Activated naive CD8-positive, alpha-beta T cell treated with anti-CD3 and anti-CD28 coated beads, Interleukin-2, amount 10 ng/mL, durations not matched to agents 7 days and 5 days (primary cell): ENCODE data around the gene HLA-DQA1. TPM values are rescaled to one million over a fixed set of nuclear protein-coding genes. Genes with fewer than 3 reads are reported as not detected.

Experiments
- ATAC-seq: fragments of 150-1000 bp; cut with Tn5 transposase; one replicate; pipeline ENCODE4 v1.10.0; 2021; ENCODE audit warnings: low read depth, moderate library complexity
- POLR2A ChIA-PET: fragments of 350-600 bp; sonication (Branson Sonifier 250); formaldehyde crosslinking; loops from one replicate; lab custom pipeline; 2021; ENCODE audit warnings: antibody characterized with exemption; lab: Charles Lee
- DNase-seq: peaks from one replicate; pipeline ENCODE4 v3.0.0; 2021
- H3K27ac Mint-ChIP-seq: one replicate; pipeline ENCODE4 v1.8.0; 2022; ENCODE audit warnings: mild to moderate bottlenecking, mixed read lengths
- H3K27me3 Mint-ChIP-seq: one replicate; pipeline ENCODE4 v1.8.0; 2022; ENCODE audit warnings: mild to moderate bottlenecking, moderate library complexity, mixed read lengths
- H3K36me3 Mint-ChIP-seq: one replicate; pipeline ENCODE4 v1.8.0; 2021; ENCODE audit warnings: mild to moderate bottlenecking, mixed read lengths
- H3K4me1 Mint-ChIP-seq: one replicate; pipeline ENCODE4 v1.8.0; 2021; ENCODE audit warnings: mixed read lengths
- H3K4me3 Mint-ChIP-seq: one replicate; pipeline ENCODE4 v1.8.0; 2022; ENCODE audit warnings: mild to moderate bottlenecking, moderate library complexity, mixed read lengths
- H3K9me3 Mint-ChIP-seq: one replicate; pipeline ENCODE4 v1.8.0; 2021; ENCODE audit warnings: mixed read lengths
- total RNA-seq, 2 experiments: library from RNA; stranded (reverse); gene quantifications; one replicate each; pipeline ENCODE4 v1.2.3, GENCODE V29; 2021

Gene HLA-DQA1
- total RNA-seq, 2 experiments from 2014 or later: 3.9 to 4.6 TPM

DNA sequence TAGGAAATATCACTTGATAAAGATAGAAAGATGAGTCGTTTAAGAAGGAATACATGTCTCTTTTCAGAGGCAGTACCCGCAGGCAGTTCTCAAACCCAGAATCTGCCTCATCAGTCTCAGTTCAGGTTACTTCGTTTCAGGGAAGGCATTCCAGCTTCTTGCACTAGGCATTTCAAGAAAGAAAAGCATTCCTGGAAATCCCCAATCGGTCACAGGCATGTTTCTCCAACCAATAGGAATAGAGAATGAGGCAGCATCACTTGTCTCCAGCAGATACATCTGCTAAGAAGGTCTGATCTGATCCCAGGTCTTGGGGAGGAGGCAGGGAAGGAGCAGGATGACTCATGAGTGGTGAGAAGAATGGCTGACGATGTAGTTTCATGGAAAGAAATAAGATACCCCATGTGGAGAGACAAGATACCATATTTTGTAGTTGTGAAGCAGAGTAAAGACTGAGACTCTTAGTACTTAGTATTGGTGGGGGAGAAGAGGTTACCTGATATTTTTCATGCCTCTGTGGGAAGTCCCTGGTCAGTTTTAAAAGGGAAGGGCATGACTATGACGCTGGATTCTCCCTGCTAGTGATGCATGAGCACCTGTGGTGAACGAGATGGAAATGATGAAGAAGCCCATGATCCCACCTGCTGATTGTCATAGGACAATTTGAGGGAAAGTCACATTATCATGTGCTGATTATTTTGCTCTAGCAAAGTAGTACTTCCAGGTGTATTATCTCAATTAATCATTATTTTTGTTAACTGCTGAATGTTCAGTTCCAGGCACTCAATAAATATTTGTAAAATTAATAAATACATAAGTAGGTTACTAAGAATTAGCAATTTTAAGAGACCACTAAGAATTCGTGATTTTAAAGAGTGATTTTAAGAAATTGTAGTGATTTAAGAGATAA is 27.2 kb upstream of the HLA-DQA1 start:
- Mint-ChIP-seq H3K27ac (no peak overlapping the region), H3K36me3 (peaks cover 4% of the 10 kb centered on the region), H3K4me1 (no peaks in the 10 kb centered on the region), H3K4me3 (no peak overlapping the region), H3K27me3 (peaks cover 3% of the 10 kb centered on the region), H3K9me3 (no peaks in the 10 kb centered on the region)
- POLR2A ChIA-PET: interaction anchor here (0.9 to 1.0 kb wide), 2 partner anchors 13 to 178 kb away, joined by 3 to 5 read pairs; no protein-coding TSS in a partner anchor
- DNase-seq (no peak), ATAC-seq (peak; percentile 100)

DNA sequence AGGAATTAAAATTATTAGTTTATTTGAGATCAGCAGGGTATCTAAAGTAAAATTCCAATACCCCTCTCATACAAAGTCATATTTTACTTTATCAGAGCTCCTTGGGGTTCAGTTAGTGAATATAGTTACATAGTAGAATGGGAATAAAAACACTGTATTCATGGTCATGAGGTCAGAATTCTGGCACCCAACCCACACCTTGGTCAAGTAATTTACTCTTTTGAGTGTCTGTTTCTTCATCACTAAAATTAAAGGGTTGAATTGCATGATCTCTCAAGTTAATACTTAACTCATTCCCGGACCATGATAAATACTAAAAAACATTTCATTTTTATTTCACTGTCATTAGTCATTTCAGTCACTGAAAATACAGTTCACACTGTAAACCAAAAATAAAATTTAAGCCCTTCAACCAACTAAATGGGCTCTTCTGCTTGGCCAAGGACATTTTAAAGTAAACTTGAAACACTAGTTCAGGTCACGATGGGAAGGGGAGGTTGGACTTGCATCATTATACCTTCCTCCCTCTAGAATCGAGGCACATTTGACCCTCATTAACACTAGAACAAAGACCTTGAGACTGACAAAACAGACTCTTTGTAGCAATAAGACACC is 26.4 kb upstream of the HLA-DQA1 start:
- H3K27me3 Mint-ChIP-seq: peaks cover 3% of the 10 kb centered on the region
- H3K4me1 Mint-ChIP-seq: no peaks in the 10 kb centered on the region
- POLR2A ChIA-PET: no interaction called here
- peaks cover 1% of the 10 kb centered on the region for H3K9me3 Mint-ChIP-seq
- H3K36me3 Mint-ChIP-seq: peaks cover 7% of the 10 kb centered on the region
- ATAC-seq (no peak), DNase-seq (no peak)
- H3K27ac Mint-ChIP-seq: no peak overlapping the region
- no peak overlapping the region for H3K4me3 Mint-ChIP-seq

DNA sequence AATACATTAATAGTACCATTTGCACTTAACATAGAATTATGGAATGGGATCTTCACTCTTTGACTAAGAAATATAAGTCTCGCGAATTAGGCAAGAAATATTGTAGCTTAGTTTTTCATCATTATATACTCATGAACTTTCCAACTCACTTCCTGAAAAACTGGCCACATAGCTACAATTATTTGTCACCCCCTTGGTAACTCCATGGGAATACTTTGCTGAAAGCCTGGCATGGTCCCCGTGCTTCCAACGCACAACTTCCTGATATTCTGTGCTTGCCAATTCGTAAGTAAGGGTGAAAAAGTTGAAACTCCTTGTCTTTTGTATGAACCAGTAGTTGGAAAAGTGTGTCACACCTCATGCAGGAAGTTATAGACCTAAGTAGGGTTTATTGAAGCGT is 23.7 kb upstream of the HLA-DQA1 start:
- peaks cover 8% of the 10 kb centered on the region for H3K9me3 Mint-ChIP-seq
- no peaks in the 10 kb centered on the region for H3K27me3 Mint-ChIP-seq
- peaks cover 10% of the 10 kb centered on the region for H3K36me3 Mint-ChIP-seq
- POLR2A ChIA-PET: interaction anchor here (1.5 kb wide), 1 partner anchor 9 kb away, joined by 3 read pairs; no protein-coding TSS in a partner anchor
- DNase-seq: no peak
- no peak for ATAC-seq
- H3K4me3 Mint-ChIP-seq: no peak overlapping the region
- H3K27ac Mint-ChIP-seq: no peak overlapping the region
- H3K4me1 Mint-ChIP-seq: no peaks in the 10 kb centered on the region

GRCh38 chr6:32614366-32615081 is 22.7 kb upstream of the HLA-DQA1 start:
- H3K9me3 Mint-ChIP-seq: peaks cover 11% of the 10 kb centered on the region
- no peak overlapping the region for H3K27ac Mint-ChIP-seq
- peaks cover 12% of the 10 kb centered on the region for H3K36me3 Mint-ChIP-seq
- ATAC-seq (no peak), DNase-seq (no peak)
- POLR2A ChIA-PET: interaction anchor here (1.5 kb wide), 1 partner anchor 8 kb away, joined by 3 read pairs; no protein-coding TSS in a partner anchor
- no peak overlapping the region for H3K4me3 Mint-ChIP-seq
- H3K4me1 Mint-ChIP-seq: no peaks in the 10 kb centered on the region
- H3K27me3 Mint-ChIP-seq: no peaks in the 10 kb centered on the region

- ATAC-seq: no peak
- POLR2A ChIA-PET: no interaction called here
- Mint-ChIP-seq H3K36me3 (peaks cover 14% of the 10 kb centered on the region), H3K4me1 (no peaks in the 10 kb centered on the region), H3K9me3 (peaks cover 15% of the 10 kb centered on the region), H3K27ac (no peak overlapping the region), H3K4me3 (no peak overlapping the region), H3K27me3 (no peaks in the 10 kb centered on the region)
- DNase-seq: no peak
These were observed 21.2 kb upstream of the HLA-DQA1 start for GRCh38 chr6:32615885-32616532.

GRCh38 chr6:32617751-32618150 is 19.5 kb upstream of the HLA-DQA1 start:
- Mint-ChIP-seq H3K4me3 (no peak overlapping the region), H3K36me3 (peaks cover 13% of the 10 kb centered on the region), H3K27me3 (no peaks in the 10 kb centered on the region), H3K4me1 (peaks cover 12% of the 10 kb centered on the region), H3K27ac (no peak overlapping the region), H3K9me3 (peaks cover 15% of the 10 kb centered on the region)
- ATAC-seq (no peak), DNase-seq (no peak)
- POLR2A ChIA-PET: no interaction called here

DNA sequence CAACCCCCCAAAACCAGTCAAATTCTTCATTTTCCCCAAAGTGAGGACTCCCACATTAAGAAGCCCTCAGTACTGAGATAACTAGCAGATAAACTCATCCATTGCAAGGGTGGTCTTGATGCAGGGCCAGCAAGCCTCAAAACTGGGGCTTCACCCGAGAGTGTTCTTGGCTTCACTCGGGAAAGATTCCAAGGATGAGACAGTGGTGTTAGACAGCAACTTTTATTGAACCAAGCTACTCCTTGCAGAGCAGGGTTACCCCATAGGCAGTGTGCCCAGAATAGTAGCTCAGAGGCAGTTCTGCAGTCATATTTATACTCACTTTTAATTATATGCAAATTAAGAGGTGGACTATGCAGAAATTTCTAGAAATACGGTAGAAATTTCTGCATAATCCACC is 15.8 kb upstream of the HLA-DQA1 start:
- no peak overlapping the region for H3K4me3 Mint-ChIP-seq
- DNase-seq (no peak), ATAC-seq (no peak)
- H3K27ac Mint-ChIP-seq: no peak overlapping the region
- peaks cover 13% of the 10 kb centered on the region for H3K9me3 Mint-ChIP-seq
- POLR2A ChIA-PET: no interaction called here
- H3K27me3 Mint-ChIP-seq: no peaks in the 10 kb centered on the region
- H3K36me3 Mint-ChIP-seq: peaks cover 10% of the 10 kb centered on the region
- peaks cover 33% of the 10 kb centered on the region for H3K4me1 Mint-ChIP-seq

DNA sequence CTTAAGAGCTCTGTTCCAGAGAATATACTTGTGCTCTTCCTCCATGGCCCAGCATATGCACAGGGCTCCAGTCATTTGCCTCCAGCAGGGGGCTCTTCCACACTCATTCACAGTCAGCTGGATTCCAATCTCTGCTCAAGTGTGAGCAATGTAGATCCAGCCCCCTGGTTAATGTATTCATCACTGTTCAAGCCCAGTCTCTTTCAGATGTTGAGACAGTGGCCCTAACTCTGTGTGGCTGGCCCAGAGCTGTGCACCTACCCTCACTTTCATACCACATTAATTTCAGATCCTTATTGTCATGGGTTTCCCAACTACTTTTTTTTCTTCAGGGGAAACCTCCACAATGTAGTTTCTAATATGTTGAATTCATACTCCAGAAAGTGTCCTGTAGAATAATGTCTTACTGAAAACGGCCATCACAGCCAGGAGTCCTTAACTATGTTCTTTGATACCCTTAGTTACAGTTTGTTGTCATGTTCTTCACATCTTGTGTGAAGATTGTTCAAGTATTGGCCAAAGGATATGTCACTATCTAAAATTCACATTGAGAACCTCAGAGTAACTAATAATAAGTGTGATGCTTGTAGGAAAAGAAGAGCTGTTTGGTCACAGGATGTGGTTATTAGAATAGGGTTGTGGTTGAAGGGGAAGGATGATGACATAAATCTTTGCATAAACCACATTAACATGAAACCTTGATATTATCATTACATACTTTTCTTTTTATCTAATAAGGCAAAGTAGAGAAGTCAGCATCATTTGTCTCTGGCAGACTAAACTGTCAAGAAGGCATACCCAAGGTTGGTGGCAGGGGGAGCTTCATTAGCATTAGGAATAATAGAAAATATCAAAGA is 14.4 kb upstream of the HLA-DQA1 start:
- H3K9me3 Mint-ChIP-seq: peaks cover 7% of the 10 kb centered on the region
- H3K27me3 Mint-ChIP-seq: no peaks in the 10 kb centered on the region
- POLR2A ChIA-PET: interaction anchor here (1.0 to 2.0 kb wide), 4 partner anchors 9 to 44 kb away, joined by 3 to 5 read pairs (median 4); partner anchors contain the start of gene HLA-DQB1
- H3K36me3 Mint-ChIP-seq: peaks cover 10% of the 10 kb centered on the region
- H3K27ac Mint-ChIP-seq: peak overlapping the region; percentile 91
- DNase-seq (no peak), ATAC-seq (peak; percentile 77)
- peaks cover 35% of the 10 kb centered on the region for H3K4me1 Mint-ChIP-seq
- peak overlapping the region; percentile 56 for H3K4me3 Mint-ChIP-seq

GRCh38 chr6:32623693-32624092 is 13.5 kb upstream of the HLA-DQA1 start:
- H3K4me3 Mint-ChIP-seq: peak overlapping the region; percentile 72
- H3K4me1 Mint-ChIP-seq: peaks cover 40% of the 10 kb centered on the region
- no peaks in the 10 kb centered on the region for H3K27me3 Mint-ChIP-seq
- ATAC-seq (no peak), DNase-seq (no peak)
- POLR2A ChIA-PET: interaction anchor here (1.9 to 2.0 kb wide), 2 partner anchors 14 to 43 kb away, joined by 5 read pairs; partner anchors contain the start of gene HLA-DQB1
- H3K36me3 Mint-ChIP-seq: peaks cover 4% of the 10 kb centered on the region
- H3K9me3 Mint-ChIP-seq: peaks cover 6% of the 10 kb centered on the region
- H3K27ac Mint-ChIP-seq: peak overlapping the region; percentile 85

GRCh38 chr6:32624565-32624964 is 12.6 kb upstream of the HLA-DQA1 start:
- H3K36me3 Mint-ChIP-seq: peaks cover 3% of the 10 kb centered on the region
- ATAC-seq (no peak), DNase-seq (no peak)
- H3K4me1 Mint-ChIP-seq: peaks cover 40% of the 10 kb centered on the region
- H3K4me3 Mint-ChIP-seq: peak overlapping the region; percentile 36
- no peaks in the 10 kb centered on the region for H3K27me3 Mint-ChIP-seq
- POLR2A ChIA-PET: no interaction called here
- peaks cover 4% of the 10 kb centered on the region for H3K9me3 Mint-ChIP-seq
- peak overlapping the region; percentile 67 for H3K27ac Mint-ChIP-seq

DNA sequence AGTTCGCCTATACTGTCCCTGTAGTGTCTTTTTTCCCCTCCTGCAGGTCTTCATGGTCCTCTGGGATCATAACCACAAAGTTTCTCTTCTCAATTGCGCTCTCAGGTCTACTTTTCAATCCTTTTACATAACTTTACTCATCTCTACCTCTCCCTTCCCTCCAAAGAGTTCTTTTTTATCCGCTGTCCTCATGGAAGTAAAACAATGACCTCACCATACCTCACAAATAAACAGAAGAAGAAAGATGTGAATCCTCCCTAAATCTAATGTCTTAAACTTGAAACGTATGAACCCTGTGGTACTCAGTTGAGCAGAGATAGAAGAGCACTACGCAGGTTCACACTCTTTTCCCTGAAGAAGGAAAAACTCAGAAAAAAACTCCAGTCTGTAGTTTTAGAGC is 12.1 kb upstream of the HLA-DQA1 start:
- POLR2A ChIA-PET: no interaction called here
- ATAC-seq (no peak), DNase-seq (no peak)
- peaks cover 40% of the 10 kb centered on the region for H3K4me1 Mint-ChIP-seq
- no peaks in the 10 kb centered on the region for H3K27me3 Mint-ChIP-seq
- H3K27ac Mint-ChIP-seq: no peak overlapping the region
- peaks cover under 1% of the 10 kb centered on the region for H3K36me3 Mint-ChIP-seq
- H3K9me3 Mint-ChIP-seq: peaks cover under 1% of the 10 kb centered on the region
- H3K4me3 Mint-ChIP-seq: no peak overlapping the region

- Mint-ChIP-seq H3K27ac (no peak overlapping the region), H3K4me1 (peaks cover 33% of the 10 kb centered on the region), H3K36me3 (no peaks in the 10 kb centered on the region), H3K27me3 (peaks cover 2% of the 10 kb centered on the region), H3K4me3 (no peak overlapping the region), H3K9me3 (no peaks in the 10 kb centered on the region)
- POLR2A ChIA-PET: no interaction called here
- DNase-seq (no peak), ATAC-seq (no peak)
These were observed 10.0 kb upstream of the HLA-DQA1 start for GRCh38 chr6:32627249-32627648.
